ENCODE results near the gene ARHGEF25. TPM values are rescaled to one million over a fixed set of nuclear protein-coding genes. Genes with fewer than 3 reads are reported as not detected.
"Not testable (repeated sequence)": the region's sequence is repeated elsewhere in the genome, so short reads cannot be mapped to it uniquely, and the experiment has no call there.

The ARHGEF25 gene
- total RNA-seq, 2 experiments from 2014 or later, result 1.1 to 1.2 TPM

DNA sequence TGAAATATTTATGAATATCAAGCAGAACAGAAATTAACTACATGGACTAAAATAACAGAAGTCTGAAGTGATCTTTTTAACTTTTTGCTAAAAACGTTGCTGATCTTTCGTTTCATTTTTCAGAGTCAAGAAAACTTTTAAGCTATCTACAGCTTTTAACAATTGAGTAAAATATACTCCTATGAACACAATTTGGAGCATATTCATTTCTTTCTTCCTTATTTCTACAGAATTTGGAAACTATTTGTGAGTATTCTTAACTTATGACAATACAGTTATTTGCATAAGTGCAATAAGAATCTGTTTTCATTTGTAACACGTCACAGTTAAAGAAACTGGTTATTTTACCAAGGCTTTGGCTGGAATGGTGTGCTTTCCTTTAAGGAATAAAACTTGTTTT is 42.8 kb downstream of the ARHGEF25 start:
- POLR2A ChIA-PET, result interaction anchor here (1.3 kb wide), 1 partner anchor 13 kb away, joined by 3 read pairs; no protein-coding TSS in a partner anchor
- ATAC-seq (no peak), DNase-seq (no peak)
- no peak overlapping the region for H3K4me3 Mint-ChIP-seq
- H3K4me1 Mint-ChIP-seq (ENCODE audit: low read depth), result no peaks in the 10 kb centered on the region
- intact Hi-C loops (cut with micrococcal nuclease), result no loop called here
- CTCF ChIA-PET, result interaction anchor here (1.3 kb wide), 1 partner anchor 12 kb away, joined by 5 read pairs; no protein-coding TSS in a partner anchor
- no peak overlapping the region for H3K27ac Mint-ChIP-seq
- H3K27me3 Mint-ChIP-seq, result peaks cover 4% of the 10 kb centered on the region
- TF ChIP-seq, protein P1, sequence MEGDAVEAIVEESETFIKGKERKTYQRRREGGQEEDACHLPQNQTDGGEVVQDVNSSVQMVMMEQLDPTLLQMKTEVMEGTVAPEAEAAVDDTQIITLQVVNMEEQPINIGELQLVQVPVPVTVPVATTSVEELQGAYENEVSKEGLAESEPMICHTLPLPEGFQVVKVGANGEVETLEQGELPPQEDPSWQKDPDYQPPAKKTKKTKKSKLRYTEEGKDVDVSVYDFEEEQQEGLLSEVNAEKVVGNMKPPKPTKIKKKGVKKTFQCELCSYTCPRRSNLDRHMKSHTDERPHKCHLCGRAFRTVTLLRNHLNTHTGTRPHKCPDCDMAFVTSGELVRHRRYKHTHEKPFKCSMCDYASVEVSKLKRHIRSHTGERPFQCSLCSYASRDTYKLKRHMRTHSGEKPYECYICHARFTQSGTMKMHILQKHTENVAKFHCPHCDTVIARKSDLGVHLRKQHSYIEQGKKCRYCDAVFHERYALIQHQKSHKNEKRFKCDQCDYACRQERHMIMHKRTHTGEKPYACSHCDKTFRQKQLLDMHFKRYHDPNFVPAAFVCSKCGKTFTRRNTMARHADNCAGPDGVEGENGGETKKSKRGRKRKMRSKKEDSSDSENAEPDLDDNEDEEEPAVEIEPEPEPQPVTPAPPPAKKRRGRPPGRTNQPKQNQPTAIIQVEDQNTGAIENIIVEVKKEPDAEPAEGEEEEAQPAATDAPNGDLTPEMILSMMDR (IDR thresholded peaks at IDR 0.05), result no peak
- H3K36me3 Mint-ChIP-seq (ENCODE audit: low read depth), result no peaks in the 10 kb centered on the region
- peaks cover 3% of the 10 kb centered on the region for H3K9me3 Mint-ChIP-seq

DNA sequence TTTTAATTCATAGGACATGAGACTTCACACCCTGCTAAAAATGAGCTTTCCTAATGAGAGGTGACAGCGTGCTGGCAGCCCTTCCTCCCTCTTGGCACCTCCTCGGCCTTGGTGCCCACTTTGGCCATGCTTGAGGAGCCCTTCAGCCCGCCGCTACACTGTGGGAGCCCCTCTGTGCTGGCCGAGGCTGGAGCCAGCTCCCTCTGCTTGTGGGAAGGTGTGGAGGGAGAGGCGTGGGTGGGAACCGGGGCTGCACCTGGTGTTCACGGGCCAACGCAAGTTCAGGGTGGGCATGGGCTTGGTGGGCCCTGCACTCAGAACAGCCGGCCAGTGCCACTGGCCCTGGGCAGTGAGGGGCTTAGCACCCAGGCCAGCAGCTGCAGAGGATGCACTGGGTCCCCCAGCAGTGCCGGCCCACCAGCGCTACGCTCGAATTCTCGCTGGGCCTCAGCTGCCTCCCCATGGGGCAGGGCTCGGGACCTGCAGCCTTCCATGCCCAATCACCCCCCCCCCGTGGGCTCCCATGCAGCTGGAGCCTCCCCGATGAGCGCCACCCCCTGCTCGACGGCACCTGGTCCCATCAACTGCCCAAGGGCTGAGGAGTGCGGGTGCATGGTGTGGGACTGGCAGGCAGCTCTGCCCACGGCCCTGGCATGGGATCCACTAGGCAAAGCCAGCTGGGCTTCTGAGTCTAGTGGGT is 44.5 kb downstream of the ARHGEF25 start:
- Mint-ChIP-seq H3K27me3 (peaks cover 7% of the 10 kb centered on the region), H3K27ac (no peak overlapping the region), H3K36me3 (ENCODE audit: low read depth) (no peaks in the 10 kb centered on the region), H3K4me1 (ENCODE audit: low read depth) (no peaks in the 10 kb centered on the region), H3K4me3 (no peak overlapping the region), H3K9me3 (peaks cover 3% of the 10 kb centered on the region)
- TF ChIP-seq, protein P1 (IDR thresholded peaks at IDR 0.05), result no peak
- ChIA-PET POLR2A (interaction anchor here (0.6 kb wide), 1 partner anchor 96 kb away, joined by 4 read pairs; no protein-coding TSS in a partner anchor), CTCF (interaction anchor here (1.1 kb wide), 1 partner anchor 73 kb away, joined by 4 read pairs; no protein-coding TSS in a partner anchor)
- intact Hi-C loops (cut with micrococcal nuclease), result no loop called here
- DNase-seq (no peak), ATAC-seq (no peak)

DNA sequence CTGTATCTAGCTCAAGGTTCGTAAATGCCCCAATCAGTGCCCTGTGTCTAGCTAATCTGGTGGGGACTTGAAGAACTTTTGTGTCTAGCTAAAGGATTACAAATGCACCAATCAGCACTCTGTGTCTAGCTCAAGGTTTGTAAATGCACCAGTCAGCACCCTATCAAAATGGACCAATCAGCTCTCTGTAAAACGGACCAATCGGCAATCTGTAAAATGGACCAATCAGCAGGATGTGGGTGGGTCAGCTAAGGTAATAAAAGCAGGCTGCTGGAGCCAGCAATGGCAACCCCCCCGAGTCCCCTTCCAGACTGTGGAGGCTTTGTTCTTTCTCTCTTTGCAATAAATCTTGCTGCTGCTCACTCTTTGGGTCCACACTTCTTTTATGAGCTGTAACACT is 45.2 kb downstream of the ARHGEF25 start:
- H3K27ac Mint-ChIP-seq; DNase-seq; ATAC-seq; H3K4me3 Mint-ChIP-seq; intact Hi-C loops (cut with micrococcal nuclease); H3K9me3 Mint-ChIP-seq; H3K4me1 Mint-ChIP-seq (ENCODE audit: low read depth); H3K27me3 Mint-ChIP-seq; POLR2A ChIA-PET; H3K36me3 Mint-ChIP-seq (ENCODE audit: low read depth): not testable (repeated sequence)
- CTCF ChIA-PET, result interaction anchor here (0.9 to 1.8 kb wide), 3 partner anchors 23 to 73 kb away, joined by 3 to 4 read pairs (median 3); no protein-coding TSS in a partner anchor

DNA sequence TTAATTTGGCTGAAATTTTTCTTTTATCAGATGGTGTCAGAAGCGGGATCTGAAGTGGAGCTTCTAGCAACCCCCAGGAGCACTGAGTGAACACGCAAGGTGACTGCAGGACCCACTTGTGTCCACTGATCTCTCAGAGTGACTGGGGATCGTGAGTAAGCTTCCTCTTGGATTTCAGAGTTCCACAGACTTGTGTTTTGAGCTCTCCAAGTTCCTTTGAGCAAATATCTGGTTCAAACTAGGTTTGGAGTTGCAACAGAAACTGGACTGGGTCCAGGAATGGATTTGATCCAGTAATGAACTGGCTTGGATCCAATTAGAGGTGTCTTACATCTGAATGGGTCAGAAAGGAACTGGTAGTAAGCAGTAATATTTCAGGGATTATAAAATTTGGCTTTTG is 46.5 kb downstream of the ARHGEF25 start:
- TF ChIP-seq, protein P1 (IDR thresholded peaks at IDR 0.05), result no peak
- ChIA-PET POLR2A (no interaction called here), CTCF (interaction anchor here (1.3 to 1.8 kb wide), 3 partner anchors 35 to 74 kb away, joined by 3 to 4 read pairs (median 4); no protein-coding TSS in a partner anchor)
- ATAC-seq, result no peak
- Mint-ChIP-seq H3K4me1 (ENCODE audit: low read depth) (no peaks in the 10 kb centered on the region), H3K36me3 (ENCODE audit: low read depth) (no peaks in the 10 kb centered on the region), H3K4me3 (no peak overlapping the region), H3K27ac (no peak overlapping the region), H3K27me3 (peaks cover 7% of the 10 kb centered on the region), H3K9me3 (peaks cover 6% of the 10 kb centered on the region)
- DNase-seq, result no peak
- intact Hi-C loops (cut with micrococcal nuclease), result no loop called here

DNA sequence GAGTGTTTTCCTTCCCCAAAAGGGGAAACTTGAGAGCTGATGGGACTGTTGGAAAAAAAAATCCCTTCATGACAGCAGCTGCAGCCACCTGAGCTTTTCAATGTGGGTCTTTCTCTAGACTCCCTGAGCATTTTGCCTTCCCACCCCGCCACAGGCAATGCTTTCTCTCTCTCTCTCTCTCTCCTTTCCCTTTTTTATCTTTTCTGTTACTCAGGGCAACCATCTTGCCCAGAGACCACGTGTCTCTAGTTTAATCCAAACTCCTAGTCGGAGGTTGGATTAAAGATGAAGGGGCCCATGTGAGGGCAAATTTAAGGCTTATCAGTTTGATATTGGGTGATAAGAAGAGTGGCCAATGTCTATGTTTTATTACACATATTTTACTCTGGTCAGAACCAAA is 47.7 kb downstream of the ARHGEF25 start:
- Mint-ChIP-seq H3K27me3 (peaks cover 7% of the 10 kb centered on the region), H3K9me3 (peaks cover 4% of the 10 kb centered on the region), H3K36me3 (ENCODE audit: low read depth) (no peaks in the 10 kb centered on the region), H3K4me3 (no peak overlapping the region), H3K4me1 (ENCODE audit: low read depth) (no peaks in the 10 kb centered on the region), H3K27ac (no peak overlapping the region)
- CTCF ChIA-PET, result no interaction called here
- intact Hi-C loops (cut with micrococcal nuclease), result no loop called here
- DNase-seq (no peak), ATAC-seq (no peak)
- TF ChIP-seq, protein P1 (IDR thresholded peaks at IDR 0.05), result no peak
- POLR2A ChIA-PET, result interaction anchor here (0.6 to 0.7 kb wide), 2 partner anchors 42 to 46 kb away, joined by 3 read pairs; no protein-coding TSS in a partner anchor

Data from activated CD8-positive, alpha-beta T cell treated with anti-CD3 and anti-CD28 coated beads for 36 hours (primary cell).